MM.1S (cell line): Measurements from ENCODE around the gene EPB41.
"Not testable (repeated sequence)": the region's sequence is repeated elsewhere in the genome, so short reads cannot be mapped to it uniquely, and the experiment has no call there.

ENCODE experiments used
- DNase-seq: peaks from one replicate; pipeline ENCODE4 v3.0.0-alpha.2; 2015
- H2AFZ ChIP-seq: fragments of 300-600 bp; sonication (generic); 2 replicates; pipeline ENCODE4 v1.6.0; 2016; ENCODE audit warnings: antibody characterized with exemption, low read length
- H3F3A ChIP-seq: fragments of 300-600 bp; sonication (generic); 2 replicates; pipeline ENCODE4 v1.6.1; 2016; ENCODE audit warnings: mild to moderate bottlenecking, antibody characterized with exemption, low read length, moderate library complexity, mixed read lengths; ENCODE audit not compliant: insufficient read depth
- H3K27ac ChIP-seq: fragments of 300-600 bp; sonication (generic); 2 replicates; pipeline ENCODE4 v1.5.1; 2016; ENCODE audit warnings: mild to moderate bottlenecking, low read length
- H3K27me3 ChIP-seq: fragments of 300-600 bp; sonication (generic); replicated peaks from 2 replicates; pipeline ENCODE4 v1.6.0; 2016; ENCODE audit warnings: low read length; ENCODE audit not compliant: insufficient read depth
- H3K36me3 ChIP-seq: fragments of 300-600 bp; sonication (generic); replicated peaks from 2 replicates; pipeline ENCODE4 v1.6.1; 2016; ENCODE audit warnings: mild to moderate bottlenecking, low read length, mixed read lengths; ENCODE audit not compliant: insufficient read depth
- H3K4me1 ChIP-seq: fragments of 300-600 bp; sonication (generic); 2 replicates; pipeline ENCODE4 v1.6.1; 2016; ENCODE audit warnings: low read length, mixed read lengths
- H3K4me2 ChIP-seq: fragments of 300-600 bp; sonication (generic); 2 replicates; pipeline ENCODE4 v1.6.0; 2016; ENCODE audit warnings: low read depth, low read length
- H3K4me3 ChIP-seq: fragments of 300-600 bp; sonication (generic); 2 replicates; pipeline ENCODE4 v1.5.1; 2016; ENCODE audit warnings: low read length, mixed read lengths
- H3K79me2 ChIP-seq: fragments of 300-600 bp; sonication (generic); 2 replicates; pipeline ENCODE4 v1.6.1; 2016; ENCODE audit warnings: mixed run types, low read length, mixed read lengths
- H3K9ac ChIP-seq: fragments of 300-600 bp; sonication (generic); 2 replicates; pipeline ENCODE4 v1.6.1; 2016; ENCODE audit warnings: low read length, mixed read lengths
- H3K9me2 ChIP-seq: fragments of 300-600 bp; sonication (generic); replicated peaks from 2 replicates; pipeline ENCODE4 v1.6.1; 2016; ENCODE audit warnings: mild to moderate bottlenecking, low read length, mixed read lengths; ENCODE audit not compliant: insufficient read depth
- H3K9me3 ChIP-seq: fragments of 300-600 bp; sonication (generic); replicated peaks from 2 replicates; pipeline ENCODE4 v1.6.1; 2016; ENCODE audit warnings: mild to moderate bottlenecking, low read length, mixed read lengths; ENCODE audit not compliant: insufficient read depth
- H4K20me1 ChIP-seq: fragments of 300-600 bp; sonication (generic); 2 replicates; pipeline ENCODE4 v1.6.1; 2016; ENCODE audit warnings: mild to moderate bottlenecking, low read length, moderate library complexity, mixed read lengths; ENCODE audit not compliant: insufficient read depth
- EZH2 ChIP-seq: fragments of 300-600 bp; sonication (generic); optimal IDR thresholded peaks from 2 replicates; pipeline ENCODE3; 2017; ENCODE audit warnings: low read depth, mild to moderate bottlenecking, antibody characterized with exemption, low read length, mixed read lengths
- EZH2phosphoT487 ChIP-seq: fragments of 300-600 bp; sonication (generic); IDR thresholded peaks from 2 replicates; pipeline ENCODE4 v1.6.1; 2018; ENCODE audit warnings: antibody characterized with exemption, low read length
- TF ChIP-seq, protein P1 (sequence below): fragments of 300-600 bp; sonication (generic); IDR thresholded peaks from 2 replicates; pipeline ENCODE4 v1.5.1; 2016; ENCODE audit warnings: antibody characterized with exemption, low read length, mixed read lengths

EPB41 gene

DNA sequence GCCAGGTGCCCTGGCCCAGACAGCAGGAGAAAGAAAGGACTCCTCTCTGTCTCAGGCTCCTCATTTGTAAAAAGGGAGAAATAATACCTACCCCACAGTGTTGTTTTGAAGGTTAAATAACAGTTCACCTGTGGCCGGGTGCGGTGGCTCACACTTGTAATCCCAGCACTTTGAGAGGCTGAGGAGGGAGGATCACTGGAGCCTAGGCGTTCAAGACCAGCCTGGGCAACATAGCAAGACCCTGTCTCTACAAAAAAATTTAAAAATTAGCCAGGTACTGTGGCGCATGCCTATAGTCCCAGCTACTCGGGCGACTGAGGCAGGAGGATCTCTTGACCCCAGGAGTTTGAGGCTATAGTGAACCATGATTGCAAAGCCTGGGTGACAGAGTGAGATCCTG is 211.8 kb downstream of the EPB41 start:
- Histone ChIP-seq H3K9me2 (no peaks in the 10 kb centered on the region), H3K9me3 (no peaks in the 10 kb centered on the region), H3K27ac (no peak overlapping the region), H3F3A (no peaks in the 10 kb centered on the region), H3K4me1 (no peaks in the 10 kb centered on the region), H3K79me2 (no peaks in the 10 kb centered on the region), H3K4me3 (no peak overlapping the region), H3K36me3 (no peaks in the 10 kb centered on the region), H3K27me3 (peaks cover 31% of the 10 kb centered on the region), H3K9ac (no peak overlapping the region), H4K20me1 (no peaks in the 10 kb centered on the region), H3K4me2 (no peak overlapping the region), H2AFZ (no peak overlapping the region)
- TF ChIP-seq EZH2 (no peak), EZH2phosphoT487 (no peak)
- TF ChIP-seq, protein P1, sequence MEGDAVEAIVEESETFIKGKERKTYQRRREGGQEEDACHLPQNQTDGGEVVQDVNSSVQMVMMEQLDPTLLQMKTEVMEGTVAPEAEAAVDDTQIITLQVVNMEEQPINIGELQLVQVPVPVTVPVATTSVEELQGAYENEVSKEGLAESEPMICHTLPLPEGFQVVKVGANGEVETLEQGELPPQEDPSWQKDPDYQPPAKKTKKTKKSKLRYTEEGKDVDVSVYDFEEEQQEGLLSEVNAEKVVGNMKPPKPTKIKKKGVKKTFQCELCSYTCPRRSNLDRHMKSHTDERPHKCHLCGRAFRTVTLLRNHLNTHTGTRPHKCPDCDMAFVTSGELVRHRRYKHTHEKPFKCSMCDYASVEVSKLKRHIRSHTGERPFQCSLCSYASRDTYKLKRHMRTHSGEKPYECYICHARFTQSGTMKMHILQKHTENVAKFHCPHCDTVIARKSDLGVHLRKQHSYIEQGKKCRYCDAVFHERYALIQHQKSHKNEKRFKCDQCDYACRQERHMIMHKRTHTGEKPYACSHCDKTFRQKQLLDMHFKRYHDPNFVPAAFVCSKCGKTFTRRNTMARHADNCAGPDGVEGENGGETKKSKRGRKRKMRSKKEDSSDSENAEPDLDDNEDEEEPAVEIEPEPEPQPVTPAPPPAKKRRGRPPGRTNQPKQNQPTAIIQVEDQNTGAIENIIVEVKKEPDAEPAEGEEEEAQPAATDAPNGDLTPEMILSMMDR, result no peak
- DNase-seq, result no peak

DNA sequence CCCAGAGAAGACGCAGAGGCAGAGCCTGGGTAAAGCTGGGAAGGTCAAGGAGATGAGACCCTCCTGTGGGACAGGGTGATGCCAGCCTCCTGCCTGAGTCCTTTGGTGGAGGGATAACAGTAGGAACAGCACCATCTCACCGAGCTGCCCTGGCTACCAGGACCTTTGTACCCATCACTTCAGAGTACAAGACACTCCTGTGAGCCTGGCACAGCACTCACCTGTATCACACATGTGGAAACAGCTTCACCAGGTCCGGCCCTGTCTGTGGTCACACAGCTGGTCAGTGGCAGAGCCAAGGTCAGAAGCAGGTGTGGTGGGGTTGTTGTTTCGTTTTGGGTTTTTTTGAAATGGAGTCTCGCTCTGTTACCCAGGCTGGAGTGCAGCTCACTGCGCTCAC is 214.4 kb downstream of the EPB41 start:
- Histone ChIP-seq H3K9me3 (no peaks in the 10 kb centered on the region), H3K36me3 (no peaks in the 10 kb centered on the region), H3F3A (no peaks in the 10 kb centered on the region), H4K20me1 (no peaks in the 10 kb centered on the region), H3K9ac (no peak overlapping the region), H3K79me2 (no peaks in the 10 kb centered on the region), H3K9me2 (no peaks in the 10 kb centered on the region), H3K4me2 (no peak overlapping the region), H3K4me3 (no peak overlapping the region), H3K27ac (no peak overlapping the region), H3K4me1 (no peaks in the 10 kb centered on the region), H2AFZ (no peak overlapping the region), H3K27me3 (peaks cover 13% of the 10 kb centered on the region)
- DNase-seq, result peak; percentile 13
- TF ChIP-seq, protein P1, result no peak

DNA sequence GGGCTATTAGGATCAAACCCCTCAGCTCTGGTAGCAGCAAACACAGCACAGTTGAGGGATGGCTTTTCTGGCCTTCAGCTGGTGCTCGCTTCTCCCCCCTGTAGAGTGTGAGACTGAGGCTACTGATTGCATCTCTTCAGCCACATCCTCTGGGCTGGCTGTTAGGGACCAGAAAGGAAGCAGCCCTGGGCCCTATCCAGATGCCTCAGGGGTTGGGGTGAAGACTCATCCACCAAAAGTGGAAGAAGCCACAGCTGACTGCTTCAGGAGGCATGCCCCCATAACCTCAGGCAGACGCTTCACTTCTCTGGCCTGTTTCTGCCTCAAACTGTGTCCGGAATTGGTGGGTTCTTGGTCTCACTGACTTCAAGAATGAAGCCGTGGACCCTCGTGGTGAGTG is 215.5 kb downstream of the EPB41 start:
- peaks cover 7% of the 10 kb centered on the region; the same call in 1 of the 2 replicates for H3K27me3 ChIP-seq
- no peaks in the 10 kb centered on the region for H3F3A ChIP-seq
- H3K9me2 ChIP-seq, result no peaks in the 10 kb centered on the region
- H4K20me1 ChIP-seq, result no peaks in the 10 kb centered on the region
- H3K4me3 ChIP-seq, result no peak overlapping the region
- H3K4me2 ChIP-seq, result no peak overlapping the region
- TF ChIP-seq EZH2phosphoT487 (no peak), EZH2 (no peak)
- TF ChIP-seq, protein P1, result no peak
- no peaks in the 10 kb centered on the region for H3K79me2 ChIP-seq
- no peak overlapping the region for H3K9ac ChIP-seq
- H2AFZ ChIP-seq, result no peak overlapping the region
- H3K36me3 ChIP-seq, result no peaks in the 10 kb centered on the region
- no peak for DNase-seq
- no peaks in the 10 kb centered on the region for H3K9me3 ChIP-seq
- no peaks in the 10 kb centered on the region for H3K4me1 ChIP-seq
- H3K27ac ChIP-seq, result no peak overlapping the region

DNA sequence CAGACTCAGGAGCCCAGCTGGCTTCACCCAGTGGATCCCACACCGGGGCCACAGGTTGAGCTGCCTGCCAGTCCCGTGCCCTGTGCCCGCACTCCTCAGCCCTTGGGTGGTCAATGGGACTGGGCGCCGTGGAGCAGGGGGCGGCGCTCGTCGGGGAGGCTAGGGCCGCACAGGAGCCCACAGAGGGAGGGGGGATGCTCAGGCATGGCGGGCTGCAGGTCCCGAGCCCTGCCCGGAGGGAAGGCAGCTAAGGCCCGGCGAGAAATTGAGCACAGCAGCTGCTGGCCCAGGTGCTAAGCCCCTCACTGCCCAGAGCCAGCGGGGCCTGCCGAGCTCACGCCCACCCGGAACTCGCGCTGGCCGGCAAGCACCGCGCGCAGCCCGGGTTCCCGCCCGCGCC is 216.7 kb downstream of the EPB41 start:
- not testable (repeated sequence) for H3K9me3 ChIP-seq, H3F3A ChIP-seq, H3K9ac ChIP-seq, H3K36me3 ChIP-seq, H3K4me2 ChIP-seq, H4K20me1 ChIP-seq, H3K9me2 ChIP-seq, H3K4me1 ChIP-seq, H2AFZ ChIP-seq, H3K27ac ChIP-seq, H3K4me3 ChIP-seq, H3K27me3 ChIP-seq, DNase-seq, H3K79me2 ChIP-seq
